HG03378 (cell line): ENCODE measurements around the gene TJP3.
"Not testable (repeated sequence)": the region's sequence is repeated elsewhere in the genome, so short reads cannot be mapped to it uniquely, and the experiment has no call there.

ENCODE experiments used
- ATAC-seq: cut with Tn5 transposase; IDR thresholded peaks from one replicate; pipeline ENCODE4 v1.9.1; 2021; ENCODE audit warnings: mild to moderate bottlenecking, moderate library complexity; ENCODE audit not compliant: unreplicated experiment

TJP3 gene

GRCh38 chr19:3740431-3740830 lies 32.2 kb downstream of the TJP3 start:
- ATAC-seq = no peak

GRCh38 chr19:3743486-3743885 lies 35.3 kb downstream of the TJP3 start:
- no peak for ATAC-seq

GRCh38 chr19:3745363-3746045 lies 37.3 kb downstream of the TJP3 start:
- ATAC-seq = no peak

GRCh38 chr19:3746371-3747056 lies 38.3 kb downstream of the TJP3 start:
- no peak for ATAC-seq

GRCh38 chr19:3748965-3749364 lies 40.8 kb downstream of the TJP3 start:
- ATAC-seq = no peak

- no peak for ATAC-seq
These were observed 42.0 kb downstream of the TJP3 start for GRCh38 chr19:3750211-3750610.

GRCh38 chr19:3751236-3751635 lies 43.1 kb downstream of the TJP3 start:
- no peak for ATAC-seq

- ATAC-seq = no peak
These were observed 44.3 kb downstream of the TJP3 start for GRCh38 chr19:3752492-3752891.

GRCh38 chr19:3753631-3754410 lies 45.6 kb downstream of the TJP3 start:
- ATAC-seq = no peak

- ATAC-seq = not testable (repeated sequence)
These were observed 49.5 kb downstream of the TJP3 start for GRCh38 chr19:3757705-3758104.

- ATAC-seq = not testable (repeated sequence)
These were observed 50.1 kb downstream of the TJP3 start for GRCh38 chr19:3758297-3758696.

GRCh38 chr19:3759482-3760254 lies 51.5 kb downstream of the TJP3 start:
- ATAC-seq = no peak

- no peak for ATAC-seq
These were observed 52.7 kb downstream of the TJP3 start for GRCh38 chr19:3760871-3761361.

GRCh38 chr19:3761382-3762129 lies 53.4 kb downstream of the TJP3 start, which contains the start of gene APBA3:
APBA3 (minus strand) TSS chr19:3761692; CDS start chr19:3760264, 1,428 bp downstream.
- ATAC-seq = peak; percentile 34

- no peak for ATAC-seq
These were observed 53.9 kb downstream of the TJP3 start for GRCh38 chr19:3762130-3762473.

GRCh38 chr19:3762501-3763459 lies 54.6 kb downstream of the TJP3 start, which contains the start of gene MRPL54:
MRPL54 (plus strand) TSS chr19:3762682; CDS start chr19:3762701, 19 bp downstream.
- peak; percentile 68 for ATAC-seq

GRCh38 chr19:3765121-3765520 lies 56.9 kb downstream of the TJP3 start:
- ATAC-seq = no peak

- ATAC-seq = not testable (repeated sequence)
These were observed 57.6 kb downstream of the TJP3 start for GRCh38 chr19:3765757-3766156.

- no peak for ATAC-seq
These were observed 58.3 kb downstream of the TJP3 start for GRCh38 chr19:3766520-3766919.
